Mesothelial cell of epicardium (in vitro differentiated cells): ENCODE data around the gene MAPK14. TPM values are rescaled to one million over a fixed set of nuclear protein-coding genes. Genes with fewer than 3 reads are reported as not detected.

Experiments
- DNase-seq, 2 experiments: peaks; one replicate each; pipeline ENCODE4 v3.0.0; 2021; ENCODE audit warnings: low spot score in 2 of 2; ENCODE audit not compliant: unreplicated experiment in 2 of 2
- H3K27ac Mint-ChIP-seq: 2 replicates; pipeline ENCODE4 v1.8.0; 2021; ENCODE audit warnings: mixed read lengths
- H3K27me3 Mint-ChIP-seq: 2 replicates; pipeline ENCODE4 v1.8.0; 2021; ENCODE audit warnings: low read depth, mixed read lengths
- H3K36me3 Mint-ChIP-seq: 2 replicates; pipeline ENCODE4 v1.8.0; 2021; ENCODE audit warnings: mixed read lengths
- H3K4me1 Mint-ChIP-seq: 2 replicates; pipeline ENCODE4 v1.8.0; 2021; ENCODE audit warnings: mixed read lengths
- H3K4me3 Mint-ChIP-seq: 2 replicates; pipeline ENCODE4 v1.8.0; 2021; ENCODE audit warnings: mild to moderate bottlenecking, moderate library complexity, mixed read lengths
- H3K9me3 Mint-ChIP-seq: 2 replicates; pipeline ENCODE4 v1.8.0; 2021; ENCODE audit warnings: mixed read lengths
- total RNA-seq: library from RNA; stranded (reverse); gene quantifications from 3 replicates; pipeline ENCODE4 v1.2.1, GENCODE V29; 2021
- TF ChIP-seq, protein P1 (sequence below): fragments of 200-600 bp; sonication (generic); IDR thresholded peaks from one replicate; pipeline ENCODE4 v1.5.0; 2021; ENCODE audit warnings: antibody characterized with exemption; ENCODE audit not compliant: unreplicated experiment

Gene MAPK14
- total RNA-seq, 1 donor from 2014 or later, result 54.8 TPM

DNA sequence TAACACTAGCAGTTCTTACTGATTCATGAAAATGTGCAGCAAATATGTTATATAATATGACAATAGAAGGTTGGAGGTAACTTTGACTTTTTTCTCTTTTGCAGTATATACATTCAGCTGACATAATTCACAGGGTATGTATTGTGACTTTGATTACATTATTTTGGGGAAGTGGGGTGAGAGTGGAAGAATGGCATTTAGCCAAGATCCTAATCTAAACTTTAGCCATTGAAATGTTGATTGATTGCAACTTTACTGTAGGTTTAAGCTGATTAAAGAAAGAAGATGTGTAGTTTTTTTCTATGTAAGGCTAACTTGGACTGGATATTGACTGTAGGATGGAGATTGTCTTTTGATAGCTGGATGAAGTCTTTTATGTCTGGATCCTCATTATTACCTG lies 46.0 kb downstream of the MAPK14 start:
- Mint-ChIP-seq H3K27me3 (no peaks in the 10 kb centered on the region), H3K36me3 (peaks cover 6% of the 10 kb centered on the region), H3K9me3 (no peaks in the 10 kb centered on the region), H3K4me3 (no peak overlapping the region), H3K27ac (peak overlapping the region; percentile 27), H3K4me1 (peaks cover 52% of the 10 kb centered on the region)
- no peak for DNase-seq
- TF ChIP-seq, protein P1, sequence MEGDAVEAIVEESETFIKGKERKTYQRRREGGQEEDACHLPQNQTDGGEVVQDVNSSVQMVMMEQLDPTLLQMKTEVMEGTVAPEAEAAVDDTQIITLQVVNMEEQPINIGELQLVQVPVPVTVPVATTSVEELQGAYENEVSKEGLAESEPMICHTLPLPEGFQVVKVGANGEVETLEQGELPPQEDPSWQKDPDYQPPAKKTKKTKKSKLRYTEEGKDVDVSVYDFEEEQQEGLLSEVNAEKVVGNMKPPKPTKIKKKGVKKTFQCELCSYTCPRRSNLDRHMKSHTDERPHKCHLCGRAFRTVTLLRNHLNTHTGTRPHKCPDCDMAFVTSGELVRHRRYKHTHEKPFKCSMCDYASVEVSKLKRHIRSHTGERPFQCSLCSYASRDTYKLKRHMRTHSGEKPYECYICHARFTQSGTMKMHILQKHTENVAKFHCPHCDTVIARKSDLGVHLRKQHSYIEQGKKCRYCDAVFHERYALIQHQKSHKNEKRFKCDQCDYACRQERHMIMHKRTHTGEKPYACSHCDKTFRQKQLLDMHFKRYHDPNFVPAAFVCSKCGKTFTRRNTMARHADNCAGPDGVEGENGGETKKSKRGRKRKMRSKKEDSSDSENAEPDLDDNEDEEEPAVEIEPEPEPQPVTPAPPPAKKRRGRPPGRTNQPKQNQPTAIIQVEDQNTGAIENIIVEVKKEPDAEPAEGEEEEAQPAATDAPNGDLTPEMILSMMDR, result no peak

DNA sequence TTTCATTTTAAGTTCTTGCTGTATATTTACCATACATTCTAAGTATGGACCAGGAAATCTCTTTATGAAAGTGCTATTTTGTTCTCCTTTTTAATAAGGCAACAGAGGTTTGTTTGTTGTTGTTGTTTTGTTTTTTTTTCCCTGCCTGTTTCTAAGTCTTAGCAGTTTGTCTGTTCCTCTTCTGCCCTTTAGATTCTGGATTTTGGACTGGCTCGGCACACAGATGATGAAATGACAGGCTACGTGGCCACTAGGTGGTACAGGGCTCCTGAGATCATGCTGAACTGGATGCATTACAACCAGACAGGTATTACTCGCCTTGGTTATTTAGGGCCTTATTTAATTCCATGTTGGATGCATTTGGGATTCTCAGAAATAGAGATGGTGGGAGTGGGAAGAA lies 48.0 kb downstream of the MAPK14 start:
- no peak for DNase-seq
- peaks cover 5% of the 10 kb centered on the region for H3K9me3 Mint-ChIP-seq
- peak overlapping the region; percentile 79 for H3K27ac Mint-ChIP-seq
- no peak overlapping the region for H3K4me3 Mint-ChIP-seq
- H3K4me1 Mint-ChIP-seq, result peaks cover 44% of the 10 kb centered on the region
- peaks cover 17% of the 10 kb centered on the region for H3K36me3 Mint-ChIP-seq
- TF ChIP-seq, protein P1, result no peak
- H3K27me3 Mint-ChIP-seq, result no peaks in the 10 kb centered on the region

DNA sequence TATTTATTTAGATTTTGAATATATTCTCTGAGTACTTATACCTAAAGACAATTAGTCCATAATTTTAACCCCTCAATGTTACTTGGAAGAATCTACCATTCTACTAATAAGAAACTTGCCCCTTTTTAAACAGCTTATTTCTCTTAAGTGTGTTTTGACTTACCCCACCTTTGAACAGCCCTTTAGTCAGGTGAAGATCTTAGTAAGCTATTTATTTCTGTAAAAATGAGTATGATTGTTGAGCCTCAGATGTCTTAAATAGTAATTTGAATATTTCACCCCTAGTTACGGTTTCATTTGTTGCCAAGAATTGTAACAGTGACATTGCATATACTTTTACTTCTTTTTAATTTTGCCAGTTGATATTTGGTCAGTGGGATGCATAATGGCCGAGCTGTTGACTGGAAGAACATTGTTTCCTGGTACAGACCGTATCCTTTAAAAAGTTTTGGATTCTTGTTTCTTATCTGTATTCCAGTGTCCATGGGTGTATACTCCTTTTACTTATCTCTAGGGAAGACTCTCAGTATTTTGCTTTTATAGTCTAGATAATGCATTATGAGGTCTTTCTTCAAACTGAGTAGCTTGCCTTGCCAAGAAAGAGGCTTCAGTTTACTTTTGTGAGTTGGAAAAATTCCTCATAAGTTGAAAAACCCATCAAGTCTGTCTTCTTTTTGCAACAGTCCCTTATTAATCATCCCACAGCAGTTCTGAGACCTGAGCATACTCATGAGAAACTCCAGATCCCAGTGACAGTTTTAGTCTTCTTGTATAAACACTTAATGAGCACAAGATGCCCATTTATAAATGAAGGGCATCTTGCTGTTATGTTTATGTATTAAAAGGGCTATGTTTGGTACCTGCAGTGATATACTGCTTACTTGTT lies 48.8 kb downstream of the MAPK14 start:
- peaks cover 24% of the 10 kb centered on the region for H3K36me3 Mint-ChIP-seq

DNA sequence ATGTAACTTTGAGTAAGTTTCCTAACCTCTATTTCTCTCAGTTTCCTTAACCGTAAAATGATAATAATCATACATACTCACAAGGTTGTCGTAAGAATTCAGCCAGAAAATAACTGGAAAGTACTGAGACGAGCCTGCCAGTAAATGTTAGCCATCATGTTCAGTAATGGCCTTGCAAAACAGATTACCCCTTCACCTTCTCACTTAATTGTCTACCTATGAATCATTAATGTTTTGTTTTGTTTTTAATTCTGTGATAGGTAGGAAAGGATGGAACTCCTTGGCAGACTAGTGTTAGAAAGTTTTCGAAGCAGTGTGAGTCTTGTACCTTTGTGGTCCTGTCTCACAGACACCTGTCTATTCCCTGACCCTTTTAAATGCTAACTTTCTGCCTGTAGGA lies 50.6 kb downstream of the MAPK14 start:
- Mint-ChIP-seq H3K9me3 (peaks cover 23% of the 10 kb centered on the region), H3K4me1 (peaks cover 39% of the 10 kb centered on the region), H3K4me3 (no peak overlapping the region), H3K27me3 (no peaks in the 10 kb centered on the region), H3K27ac (peak overlapping the region; percentile 78), H3K36me3 (peaks cover 38% of the 10 kb centered on the region)
- TF ChIP-seq, protein P1, result no peak
- DNase-seq, result no peak

More for the DNA sequence above, 48.8 kb downstream of the MAPK14 start:
- TF ChIP-seq, protein P1, result no peak
- Mint-ChIP-seq H3K27me3 (no peaks in the 10 kb centered on the region), H3K27ac (peak overlapping the region; percentile 78), H3K9me3 (peaks cover 13% of the 10 kb centered on the region), H3K4me3 (no peak overlapping the region), H3K4me1 (peaks cover 44% of the 10 kb centered on the region)
- DNase-seq, result no peak

DNA sequence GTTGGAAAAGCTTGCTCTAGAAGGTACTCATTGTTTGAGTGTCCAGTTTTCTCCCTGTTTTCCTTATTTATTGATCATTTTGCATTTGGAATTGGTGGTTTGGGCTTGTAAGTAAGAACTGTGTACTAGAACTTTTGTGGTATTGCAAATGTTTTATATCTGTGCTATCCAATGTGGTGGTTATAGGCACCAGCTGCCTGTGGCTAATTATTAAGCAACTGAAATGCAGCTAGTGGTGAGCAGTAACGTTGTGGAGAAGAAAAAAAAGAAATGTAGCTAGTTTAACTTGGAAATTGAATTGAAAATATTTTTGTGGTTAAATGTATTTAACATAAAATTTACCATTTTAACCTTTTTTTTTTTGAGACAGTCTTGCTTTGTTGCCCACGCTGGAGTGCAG lies 52.0 kb downstream of the MAPK14 start:
- no peak for DNase-seq
- H3K27me3 Mint-ChIP-seq, result no peaks in the 10 kb centered on the region
- H3K4me1 Mint-ChIP-seq, result peaks cover 32% of the 10 kb centered on the region
- peaks cover 51% of the 10 kb centered on the region for H3K36me3 Mint-ChIP-seq
- H3K27ac Mint-ChIP-seq, result no peak overlapping the region
- H3K9me3 Mint-ChIP-seq, result peaks cover 33% of the 10 kb centered on the region
- H3K4me3 Mint-ChIP-seq, result no peak overlapping the region
- TF ChIP-seq, protein P1, result no peak
